T-helper 2 cell treated with Interferon-gamma antibody and Interleukin-4, amounts not matched to agents 100 ng/mL and 5 ng/mL, for 36 hours (primary cell): ENCODE measurements around the gene PLEKHM2. TPM values are rescaled to one million over a fixed set of nuclear protein-coding genes. Genes with fewer than 3 reads are reported as not detected.

ENCODE experiments used
- intact Hi-C: fragments of 100-400 bp; cut with micrococcal nuclease; formaldehyde crosslinking; loops from one replicate; pipeline ENCODE4 v1.15.1; 2023
- total RNA-seq: library from RNA; stranded (reverse); gene quantifications from 2 replicates; pipeline ENCODE4 v1.2.3, GENCODE V29; 2022

PLEKHM2 gene
- total RNA-seq, 1 donor from 2014 or later = 49.3 TPM

DNA sequence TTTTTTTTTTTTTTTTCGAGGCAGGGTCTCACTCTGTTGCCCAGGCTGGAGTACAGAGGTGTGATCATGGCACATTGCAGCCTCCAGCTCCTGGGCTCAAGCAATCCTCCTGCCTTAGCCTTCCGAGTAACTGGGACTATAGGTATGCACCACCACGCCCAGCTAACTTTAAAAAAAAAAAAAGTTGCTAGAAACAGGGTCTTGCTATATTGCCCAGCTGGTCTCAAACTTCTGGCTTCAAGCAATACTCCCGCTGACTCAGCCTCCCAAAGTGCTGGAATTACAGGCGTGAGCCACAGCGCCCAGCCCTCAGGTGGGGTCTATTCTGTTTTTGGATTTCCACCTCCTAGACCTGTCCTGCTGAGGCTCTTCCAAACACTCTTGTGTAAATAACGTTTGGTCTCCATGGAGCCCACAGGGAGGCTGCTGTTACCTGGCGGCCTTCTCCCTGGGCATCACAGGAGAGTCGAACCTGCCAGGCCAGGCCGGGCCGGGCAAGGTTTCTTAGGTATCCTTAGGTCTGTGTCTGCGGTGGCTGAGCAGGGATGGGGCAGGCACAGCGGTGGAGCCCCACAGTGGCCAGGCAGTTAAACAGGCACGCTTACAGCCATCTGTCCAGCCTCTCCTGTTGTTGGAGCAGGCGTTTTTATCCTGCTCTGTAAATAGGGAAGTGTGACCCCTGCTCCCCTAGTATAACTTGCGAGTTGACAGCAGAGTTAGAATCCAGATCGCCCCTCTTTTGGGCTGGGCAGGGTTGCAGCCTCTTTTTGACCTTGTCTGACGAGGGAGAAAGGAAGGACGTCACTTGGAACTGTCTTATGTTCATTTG is 18.8 kb downstream of the PLEKHM2 start:
- intact Hi-C loops = no loop called here

DNA sequence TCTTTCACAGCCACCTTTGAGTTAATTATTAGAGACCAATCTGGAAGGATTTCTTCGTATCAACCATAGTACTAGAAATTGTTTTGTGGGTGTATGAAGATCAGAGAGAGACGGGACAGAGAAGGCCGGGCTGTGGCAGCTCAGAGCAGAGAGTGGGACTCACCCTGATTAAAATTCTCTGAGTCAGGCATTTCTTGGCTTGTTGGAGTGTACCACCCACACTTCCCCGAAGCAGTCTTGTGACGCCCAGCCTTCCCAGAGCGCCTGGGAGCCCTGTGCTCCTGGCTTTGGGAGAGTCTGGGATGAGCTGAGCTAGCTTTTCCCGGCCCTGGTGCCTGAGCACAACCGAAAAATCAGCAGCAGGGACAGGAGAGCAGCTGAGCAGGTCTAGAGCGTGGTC is 19.4 kb downstream of the PLEKHM2 start:
- intact Hi-C loops = no loop called here

DNA sequence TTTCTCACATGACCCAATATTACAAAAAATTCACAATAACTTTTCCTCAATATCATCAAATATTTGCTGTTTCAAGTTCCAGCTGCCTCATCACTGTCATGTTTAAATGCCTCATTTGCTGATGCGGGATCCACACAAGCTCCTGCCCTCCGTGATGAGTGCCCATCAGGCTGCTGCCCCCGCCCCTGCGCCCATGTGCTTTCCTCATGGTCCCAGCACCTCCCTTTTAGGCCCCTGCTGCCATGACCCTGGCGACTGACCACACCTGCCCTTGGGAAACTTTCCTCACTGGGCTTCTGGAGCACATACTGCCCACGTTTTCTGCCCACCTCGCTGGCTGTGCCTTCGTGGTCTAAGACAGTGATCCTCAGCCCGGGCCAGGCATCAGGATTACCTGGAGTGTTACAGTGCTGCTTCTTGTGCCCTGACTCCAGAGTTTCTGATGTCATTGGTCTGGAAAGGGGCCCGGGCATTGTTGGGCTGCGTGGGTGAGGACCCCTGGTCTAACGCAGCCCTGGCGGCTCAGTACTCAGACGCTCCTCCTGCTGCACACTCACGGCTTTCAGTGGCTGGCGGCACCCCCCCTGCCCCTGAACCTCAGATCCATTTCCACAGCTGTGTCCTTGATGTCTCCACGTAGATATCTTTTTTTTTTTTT is 20.5 kb downstream of the PLEKHM2 start:
- intact Hi-C loops = no loop called here

DNA sequence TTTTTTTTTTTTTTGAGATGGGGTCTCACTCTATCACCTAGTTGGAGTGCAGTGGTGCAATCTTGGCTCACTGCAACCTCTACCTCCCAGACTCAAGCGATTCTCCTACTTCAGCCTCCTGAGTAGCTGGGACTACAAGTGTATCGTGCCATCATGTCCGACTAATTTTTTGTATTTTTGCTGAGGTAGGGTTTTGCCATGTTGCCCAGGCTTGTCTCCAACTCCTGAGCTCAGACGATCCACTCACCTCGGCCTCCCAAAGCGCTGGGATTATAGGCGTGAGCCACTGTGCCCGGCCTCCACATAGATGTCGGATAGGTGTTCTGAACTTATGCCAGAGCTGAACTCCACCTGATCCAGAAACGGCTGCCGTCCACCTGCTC is 21.1 kb downstream of the PLEKHM2 start:
- intact Hi-C loops = no loop called here

DNA sequence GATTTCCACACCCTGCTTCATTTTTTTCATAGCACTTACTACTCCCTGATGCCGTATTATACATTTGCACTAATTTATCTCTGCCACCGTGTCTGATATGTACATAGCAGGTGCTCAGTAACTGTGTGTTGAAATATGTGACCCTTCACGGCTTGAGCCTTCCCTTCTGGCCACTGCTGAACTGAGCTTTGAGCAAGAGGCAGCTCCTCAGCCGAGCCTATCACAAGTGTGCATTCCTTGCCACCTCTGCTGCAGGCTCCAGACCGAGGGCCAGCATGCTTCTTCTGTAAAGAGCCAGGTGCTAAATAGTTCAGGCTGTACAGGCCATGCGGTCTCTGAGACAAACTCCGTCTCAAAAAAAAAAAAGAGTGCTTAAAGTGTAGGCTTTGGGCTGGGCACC is 22.6 kb downstream of the PLEKHM2 start:
- intact Hi-C loops = no loop called here

DNA sequence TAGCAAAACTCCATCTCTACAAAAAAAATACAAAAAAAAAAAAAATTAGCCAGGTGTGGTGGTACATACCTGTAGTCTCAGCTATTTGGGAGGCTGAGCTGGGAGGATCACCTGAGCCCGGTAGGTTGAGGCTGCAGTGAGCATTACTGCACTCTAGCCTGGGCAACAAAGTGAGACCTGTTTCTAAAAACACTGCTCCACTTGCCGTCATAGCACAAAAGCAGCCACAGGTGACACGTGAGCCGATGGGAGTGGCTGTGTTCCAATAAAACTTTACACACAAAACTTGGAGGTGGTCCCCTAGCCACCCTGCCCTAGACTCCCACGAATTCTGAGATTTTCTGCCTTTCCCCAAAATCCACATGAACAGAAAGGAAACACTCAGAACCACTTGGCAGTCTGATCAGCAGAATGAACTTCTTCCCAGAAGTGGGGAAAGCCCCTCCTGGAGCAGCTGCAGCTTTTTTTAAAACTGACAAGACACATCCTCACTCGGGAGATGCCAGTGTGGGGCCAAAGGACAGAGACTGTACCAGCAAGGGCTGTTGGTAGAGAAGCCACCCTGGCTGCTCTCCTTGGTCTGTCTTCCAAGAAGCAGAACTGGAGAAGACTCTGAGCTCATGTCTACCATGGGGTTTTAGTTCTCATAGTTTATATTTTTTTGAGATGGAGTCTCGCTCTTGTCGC is 23.3 kb downstream of the PLEKHM2 start:
- intact Hi-C loops = no loop called here

DNA sequence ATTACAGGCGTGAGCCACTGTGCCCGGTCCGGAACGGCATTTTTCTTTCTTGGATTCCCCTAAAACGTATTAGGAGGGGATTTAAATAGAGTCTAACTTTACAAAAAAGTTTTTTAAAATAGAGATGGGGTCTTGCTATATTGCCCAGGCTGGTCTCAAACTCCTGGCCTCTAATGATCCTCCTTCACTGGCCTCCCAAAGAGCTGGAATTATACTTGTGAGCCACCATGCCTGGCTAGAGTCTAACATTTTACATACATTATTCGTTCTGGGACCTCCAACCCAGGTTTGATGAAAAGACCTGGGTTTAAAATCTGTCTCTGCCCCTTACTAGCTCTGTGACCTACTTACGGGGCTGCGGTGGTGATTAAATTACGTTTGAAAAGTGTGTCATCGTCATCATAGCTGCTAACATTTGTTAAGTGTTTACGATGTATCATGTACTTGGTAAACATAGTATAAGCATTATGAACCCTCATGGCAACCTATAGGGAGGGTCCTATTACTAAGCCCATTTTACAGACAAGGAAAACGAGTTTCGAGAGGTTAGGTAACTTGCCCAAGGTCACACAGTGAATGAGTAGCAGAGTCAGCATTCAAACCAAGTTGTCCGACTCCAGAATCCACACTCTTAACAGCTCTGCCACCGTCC is 24.5 kb downstream of the PLEKHM2 start:
- intact Hi-C loops = no loop called here

DNA sequence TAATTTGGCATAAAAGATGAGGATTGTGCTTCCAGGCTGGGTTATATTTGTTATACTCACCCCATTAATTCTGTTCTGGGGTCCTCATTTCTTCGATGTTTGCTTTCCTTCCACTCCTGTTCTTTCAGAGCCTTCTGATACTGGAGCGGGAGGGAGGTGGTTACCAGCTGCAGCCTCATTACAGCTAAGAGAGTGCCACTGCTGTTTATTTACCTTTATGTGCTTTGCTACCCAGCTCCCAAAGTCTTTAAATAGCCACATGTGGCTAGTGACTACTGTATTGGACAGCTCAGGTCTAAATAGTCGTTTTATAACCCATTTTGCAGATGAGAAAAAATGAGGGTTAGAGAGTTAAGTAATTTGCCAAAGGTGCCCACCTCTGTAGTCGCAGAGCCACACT is 25.1 kb downstream of the PLEKHM2 start:
- intact Hi-C loops = no loop called here

DNA sequence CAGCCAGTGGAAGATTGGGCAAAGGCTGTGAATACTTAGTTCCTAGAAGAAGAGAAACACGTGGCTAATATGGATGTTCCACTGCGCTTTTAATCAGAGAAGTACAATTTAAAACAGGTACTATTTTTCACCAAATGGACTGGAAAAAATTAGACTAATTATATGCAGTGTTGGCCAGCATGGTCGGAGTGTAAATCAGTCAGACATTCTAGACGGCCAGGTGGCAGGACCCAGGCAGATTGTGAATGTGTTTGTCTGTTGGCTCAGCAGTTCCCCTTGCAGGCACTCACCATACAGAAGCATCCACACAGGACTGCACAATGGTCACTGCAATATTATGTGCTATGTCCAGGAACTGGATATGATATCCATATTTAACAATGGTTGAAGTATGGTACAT is 28.0 kb downstream of the PLEKHM2 start:
- intact Hi-C loops = no loop called here

DNA sequence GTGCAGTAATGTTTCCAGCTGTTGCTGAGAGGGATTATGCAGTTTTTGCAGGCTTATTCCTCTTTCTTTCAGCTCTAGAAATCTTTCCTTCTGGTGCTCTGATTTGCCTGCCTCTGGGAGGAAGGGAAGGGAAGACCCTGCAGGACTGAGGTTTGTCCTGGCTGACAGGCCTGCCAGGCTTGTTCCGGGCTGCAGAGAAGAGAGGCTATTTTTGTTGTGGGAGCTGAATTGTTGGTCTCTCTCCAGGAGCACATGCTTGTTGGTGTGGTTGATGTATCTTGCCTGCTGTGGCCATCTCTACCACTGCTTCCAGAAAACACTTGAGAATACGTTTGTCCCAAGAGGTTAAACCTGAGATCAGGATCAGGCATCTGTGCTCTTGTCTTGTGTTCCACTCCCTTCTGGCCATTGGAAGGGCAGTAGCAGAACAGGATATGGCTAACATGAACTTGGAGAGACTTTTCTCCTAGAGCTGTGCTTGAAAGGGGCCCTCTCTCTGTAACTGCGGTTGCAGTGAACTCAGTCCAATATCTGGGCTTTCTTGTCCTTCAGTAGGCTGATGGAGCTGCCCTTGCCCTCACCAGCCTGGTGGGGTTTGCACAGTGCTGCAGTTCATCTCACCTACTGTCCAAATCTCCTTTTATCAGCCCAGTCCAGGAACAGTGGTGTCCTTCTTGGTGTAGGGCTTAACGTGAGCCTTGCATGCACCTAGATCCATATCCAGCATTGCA is 30.5 kb downstream of the PLEKHM2 start:
- intact Hi-C loops = no loop called here

DNA sequence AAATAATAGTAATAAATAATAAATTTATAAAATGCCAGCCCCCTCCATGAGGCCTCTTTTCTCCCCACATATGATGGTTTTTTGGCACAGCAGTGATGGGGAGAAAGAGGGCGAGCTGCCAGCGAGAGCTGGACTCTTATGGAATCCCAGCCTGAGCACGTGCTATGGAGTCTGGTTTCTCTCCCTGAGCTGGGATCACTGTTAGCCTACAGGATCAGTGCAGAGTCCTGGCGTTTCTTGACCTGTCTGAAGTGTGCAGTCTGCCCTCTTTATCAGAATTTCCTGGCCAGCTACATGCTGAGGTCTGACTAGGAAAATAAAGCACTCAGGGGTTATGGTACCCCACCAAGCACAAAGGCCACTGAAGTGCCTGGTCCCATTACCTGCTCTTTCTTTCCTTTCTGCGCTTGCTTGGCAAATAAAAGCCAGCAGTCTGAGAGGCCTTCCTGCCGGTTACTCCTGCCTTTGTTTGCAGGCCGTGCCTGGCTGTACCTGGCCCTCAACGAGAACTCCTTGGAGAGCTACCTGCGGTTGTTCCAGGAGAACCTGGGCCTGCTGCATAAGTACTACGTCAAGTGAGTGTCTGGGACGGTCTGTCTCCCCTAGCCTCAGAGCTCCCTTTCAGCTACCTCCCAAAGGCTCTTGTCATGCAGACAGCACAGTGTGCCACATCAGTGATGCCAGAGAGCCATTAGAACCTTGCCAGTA is 33.5 kb downstream of the PLEKHM2 start:
- intact Hi-C loops = no loop called here

DNA sequence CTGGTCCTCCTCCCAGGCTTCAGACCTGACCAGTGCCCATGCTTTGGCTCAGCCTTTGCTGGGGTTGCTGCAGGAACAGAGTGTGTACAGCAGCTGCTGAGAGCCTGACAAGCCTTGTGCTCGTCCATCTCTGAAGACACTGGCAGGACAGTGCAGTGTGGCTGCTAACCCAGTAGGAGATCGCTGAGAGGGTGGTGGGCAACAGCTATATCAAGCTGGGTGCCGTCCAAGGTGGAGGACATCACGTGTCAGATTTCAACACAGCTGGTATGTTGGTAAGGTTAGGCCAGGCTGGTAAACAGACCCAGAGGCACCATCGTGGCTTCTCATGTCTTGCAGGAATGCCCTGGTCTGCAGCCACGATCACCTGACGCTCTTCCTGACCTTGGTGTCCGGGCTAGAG is 34.1 kb downstream of the PLEKHM2 start:
- intact Hi-C loops = no loop called here

DNA sequence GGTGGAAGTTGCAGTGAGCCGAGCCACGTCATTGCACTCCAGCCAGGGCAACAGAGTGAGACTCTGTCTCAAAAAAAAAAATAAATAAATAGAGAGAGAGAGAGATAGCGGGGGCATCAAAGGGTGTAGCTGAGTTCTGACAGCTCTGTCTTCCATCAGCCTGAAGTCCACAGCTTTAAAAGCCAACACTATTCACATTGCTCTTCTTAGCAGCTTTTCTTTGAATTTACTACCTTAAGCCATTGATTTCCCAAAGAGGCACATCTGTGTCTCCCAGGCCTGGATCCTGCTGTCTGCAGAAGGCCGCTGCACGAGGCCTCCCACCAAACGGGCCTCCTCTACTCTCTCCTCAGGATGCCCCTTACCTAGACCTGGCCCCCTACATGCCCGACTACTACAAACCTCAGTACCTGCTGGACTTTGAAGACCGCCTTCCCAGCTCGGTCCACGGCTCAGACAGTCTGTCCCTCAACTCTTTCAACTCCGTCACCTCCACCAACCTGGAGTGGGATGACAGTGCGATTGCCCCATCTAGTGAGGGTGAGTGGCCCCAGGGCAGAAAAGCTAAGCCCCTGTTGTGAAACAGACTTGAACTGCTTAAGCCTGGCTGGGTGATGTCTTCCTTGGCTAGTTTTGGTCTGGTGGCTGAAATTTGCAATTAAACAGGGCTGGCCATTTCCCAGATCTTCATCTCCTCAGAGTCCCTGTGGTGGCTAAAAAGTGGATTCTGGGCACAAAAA is 35.4 kb downstream of the PLEKHM2 start:
- intact Hi-C loops = no loop called here

DNA sequence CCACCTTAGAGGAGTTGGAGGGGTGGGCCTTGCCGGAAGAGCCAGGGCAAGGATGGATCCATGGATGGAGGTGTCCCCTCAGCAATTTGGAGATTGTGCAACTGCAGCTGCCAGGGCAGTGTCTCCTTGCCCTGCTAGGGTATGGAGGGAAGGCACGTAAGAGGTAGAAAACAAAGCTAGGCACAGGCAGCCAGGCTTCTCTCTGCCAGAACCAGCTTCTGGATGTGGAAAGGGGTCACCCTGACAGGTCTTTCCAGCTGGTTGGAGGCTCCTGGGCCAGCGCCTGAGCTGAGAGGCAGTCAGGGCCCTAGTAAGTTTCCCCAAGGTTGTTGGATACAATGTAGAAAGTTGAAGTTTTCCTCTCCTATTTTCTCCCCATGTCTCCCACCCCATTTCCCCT is 36.7 kb downstream of the PLEKHM2 start:
- intact Hi-C loops = no loop called here

DNA sequence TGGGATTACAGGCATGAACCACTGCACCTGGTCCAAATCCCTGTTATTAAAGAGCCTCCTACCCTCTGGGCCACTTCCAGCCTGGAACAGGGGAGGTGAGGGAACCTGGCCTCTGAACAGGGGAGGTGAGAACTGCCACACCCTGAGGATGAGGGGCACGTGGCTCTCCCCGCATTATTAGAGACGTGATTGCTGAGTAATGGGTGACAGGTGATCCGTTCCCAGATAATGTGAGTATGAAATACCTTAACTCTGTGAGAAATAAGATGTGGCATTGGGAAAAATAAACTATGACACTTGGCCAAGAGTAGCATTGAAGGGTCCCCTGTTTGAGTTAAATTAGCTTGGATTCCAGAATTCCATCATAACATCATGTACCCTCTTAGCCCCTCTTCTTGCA is 38.3 kb downstream of the PLEKHM2 start:
- intact Hi-C loops = no loop called here

DNA sequence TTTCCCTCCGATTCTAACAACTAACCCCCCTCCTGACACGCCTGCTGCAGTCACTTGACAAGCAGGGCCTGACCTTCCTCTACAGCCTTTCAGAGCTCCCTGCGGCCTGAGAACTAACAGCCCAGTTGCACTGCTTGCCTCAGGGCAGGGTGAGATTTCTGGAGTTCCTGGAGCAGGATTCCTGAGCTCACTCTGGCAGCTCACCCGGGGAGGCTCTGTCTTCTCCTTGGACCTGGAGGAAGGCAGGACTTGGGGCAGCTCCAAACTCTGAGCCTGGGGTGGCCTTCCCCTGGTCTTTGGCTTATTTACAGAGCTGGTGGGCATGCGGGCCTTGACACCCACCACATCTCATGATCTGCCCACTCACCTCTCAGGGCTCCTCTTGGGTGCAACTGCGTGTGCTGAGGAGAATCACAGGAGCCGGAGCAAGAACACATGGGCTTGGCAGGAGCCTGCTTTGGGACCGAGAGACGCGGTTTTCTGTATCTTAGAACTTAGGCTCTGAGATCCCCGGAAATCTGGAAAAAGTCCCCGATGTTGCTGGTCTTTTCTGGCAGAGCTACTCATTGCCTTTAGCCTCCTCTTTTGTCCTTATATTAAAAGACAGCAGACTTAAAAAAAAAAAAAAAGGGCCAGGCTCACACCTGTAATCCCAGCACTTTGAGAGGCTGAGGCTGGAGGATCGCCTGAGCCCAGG is 38.9 kb downstream of the PLEKHM2 start:
- intact Hi-C loops = no loop called here

DNA sequence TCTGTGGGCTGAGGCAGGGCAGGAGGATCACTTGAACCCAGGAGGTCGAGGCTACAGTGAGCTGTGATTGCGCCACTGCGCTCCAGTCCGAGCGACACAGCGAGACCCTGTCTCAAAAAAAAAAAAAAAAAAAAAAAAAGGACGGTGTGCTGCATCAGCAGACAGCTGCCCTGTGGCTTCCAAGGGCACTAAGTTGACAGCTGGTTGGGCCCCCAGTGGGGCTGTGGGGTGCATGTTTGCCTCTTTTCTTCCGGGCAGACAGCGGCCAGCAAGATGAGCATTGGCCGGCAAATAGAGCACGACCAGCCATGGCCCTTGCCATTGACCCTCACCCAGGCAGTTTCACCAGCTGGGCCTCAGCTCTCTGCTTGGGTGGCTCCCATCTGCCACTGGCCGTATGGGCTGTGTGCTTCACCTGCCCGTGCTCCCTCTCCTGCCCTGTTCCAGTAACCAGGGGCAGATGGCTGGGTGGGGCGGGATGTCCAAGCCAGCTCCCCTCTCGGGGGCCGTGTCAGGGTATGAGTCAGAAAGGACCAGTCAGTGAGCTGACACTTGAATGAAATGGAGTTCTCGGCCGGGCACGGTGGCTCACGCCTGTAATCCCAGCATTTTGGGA is 39.6 kb downstream of the PLEKHM2 start:
- intact Hi-C loops = no loop called here

DNA sequence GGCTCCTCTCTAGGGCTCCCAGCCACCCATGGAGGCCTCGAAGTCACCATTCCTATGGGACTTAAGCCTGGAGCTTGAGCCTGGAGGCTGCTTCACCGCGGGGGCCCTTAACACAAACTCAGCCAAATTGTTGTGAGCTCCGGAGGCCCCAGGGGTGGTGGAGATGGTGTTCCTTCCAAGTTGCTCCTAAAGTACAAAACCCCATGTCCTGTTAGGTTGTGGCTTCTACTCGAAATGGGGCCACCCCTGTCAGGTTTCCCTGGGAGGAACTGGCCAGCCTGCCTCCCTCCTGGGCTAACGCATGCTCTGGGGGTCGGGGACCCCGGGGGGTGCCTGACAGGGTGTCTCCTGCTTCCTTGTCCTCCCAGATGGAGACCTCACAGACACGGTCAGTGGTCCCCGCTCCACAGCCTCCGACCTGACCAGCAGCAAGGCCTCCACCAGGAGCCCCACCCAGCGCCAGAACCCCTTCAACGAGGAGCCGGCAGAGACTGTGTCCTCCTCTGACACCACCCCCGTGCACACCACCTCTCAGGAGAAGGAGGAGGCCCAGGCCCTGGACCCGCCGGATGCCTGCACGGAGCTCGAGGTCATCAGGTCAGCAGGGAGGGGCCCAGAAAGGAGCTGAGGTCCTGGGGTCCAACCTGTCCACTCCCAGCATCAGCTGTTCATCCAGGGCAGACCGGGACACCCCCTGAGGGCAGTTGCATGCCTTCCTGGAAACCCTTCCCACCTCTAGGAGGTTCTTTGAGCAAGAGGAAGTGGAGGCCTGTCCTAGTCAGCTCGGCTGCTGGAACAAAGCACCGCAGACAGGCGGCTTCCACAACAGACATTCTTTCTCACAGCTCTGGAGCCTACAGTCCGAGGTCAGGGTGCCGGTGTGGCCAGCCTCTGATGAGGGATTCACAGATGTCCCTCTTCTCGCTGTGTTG is 41.1 kb downstream of the PLEKHM2 start:
- intact Hi-C loops = no loop called here
